ENCODE data around the gene ACTG1. TPM values are rescaled to one million over a fixed set of nuclear protein-coding genes. Genes with fewer than 3 reads are reported as not detected.
A peak's percentile ranks its signal among the peaks of the same experiment; 100 is the strongest.

The ACTG1 gene
- total RNA-seq, 2 donors from 2014 or later: 4,461 to 5,616 TPM

DNA sequence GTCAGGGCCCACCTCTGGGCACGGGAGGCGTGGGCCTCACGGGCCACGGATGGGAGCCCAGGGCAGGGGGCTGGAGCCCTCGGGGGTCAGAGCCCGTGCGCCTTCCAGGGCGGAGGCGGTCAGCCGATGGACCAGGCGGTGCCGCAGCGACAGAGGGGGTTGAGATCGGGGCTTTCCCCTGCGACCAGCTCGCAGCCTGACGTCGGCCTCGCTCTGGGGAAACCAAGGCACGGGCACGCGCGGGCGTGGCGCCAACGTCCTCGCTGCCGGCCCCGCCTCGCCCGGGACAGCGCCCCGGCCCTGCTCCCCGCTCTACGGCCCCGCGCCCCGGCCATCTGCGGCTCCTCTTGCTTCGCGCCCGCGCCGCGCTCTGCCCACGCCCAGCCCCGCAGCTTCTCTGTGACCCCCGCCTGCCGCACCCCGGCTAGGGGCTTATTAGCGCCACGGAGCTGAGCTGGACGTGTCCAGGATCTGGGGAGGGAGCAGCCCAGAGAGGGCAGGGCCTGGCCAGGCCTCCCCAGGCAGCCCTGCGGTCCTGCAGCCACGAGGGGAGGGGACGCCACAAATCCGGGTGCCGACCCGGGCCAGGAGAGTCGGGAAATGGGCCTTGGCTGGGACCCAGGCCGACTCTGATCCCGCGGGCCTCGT, 13.5 kb downstream of the ACTG1 start:
- no peaks in the 10 kb centered on the region for H3K9me3 ChIP-seq (ENCODE audit: control insufficient read depth, low read length)
- H3K4me1 ChIP-seq (ENCODE audit: control insufficient read depth, insufficient read depth, low read length): no peaks in the 10 kb centered on the region
- no peak overlapping the region for H3K9ac ChIP-seq (ENCODE audit: extremely low read depth, low read length, poor library complexity, severe bottlenecking)
- Mint-ChIP-seq H3K4me1 (peaks cover 7% of the 10 kb centered on the region), H3K4me3 (no peak overlapping the region), H3K27ac (no peak overlapping the region), H3K36me3 (ENCODE audit: low read depth) (no peaks in the 10 kb centered on the region), H3K9me3 (no peaks in the 10 kb centered on the region), H3K27me3 (ENCODE audit: insufficient read depth) (peaks cover 19% of the 10 kb centered on the region)
- TF ChIP-seq, protein P1, sequence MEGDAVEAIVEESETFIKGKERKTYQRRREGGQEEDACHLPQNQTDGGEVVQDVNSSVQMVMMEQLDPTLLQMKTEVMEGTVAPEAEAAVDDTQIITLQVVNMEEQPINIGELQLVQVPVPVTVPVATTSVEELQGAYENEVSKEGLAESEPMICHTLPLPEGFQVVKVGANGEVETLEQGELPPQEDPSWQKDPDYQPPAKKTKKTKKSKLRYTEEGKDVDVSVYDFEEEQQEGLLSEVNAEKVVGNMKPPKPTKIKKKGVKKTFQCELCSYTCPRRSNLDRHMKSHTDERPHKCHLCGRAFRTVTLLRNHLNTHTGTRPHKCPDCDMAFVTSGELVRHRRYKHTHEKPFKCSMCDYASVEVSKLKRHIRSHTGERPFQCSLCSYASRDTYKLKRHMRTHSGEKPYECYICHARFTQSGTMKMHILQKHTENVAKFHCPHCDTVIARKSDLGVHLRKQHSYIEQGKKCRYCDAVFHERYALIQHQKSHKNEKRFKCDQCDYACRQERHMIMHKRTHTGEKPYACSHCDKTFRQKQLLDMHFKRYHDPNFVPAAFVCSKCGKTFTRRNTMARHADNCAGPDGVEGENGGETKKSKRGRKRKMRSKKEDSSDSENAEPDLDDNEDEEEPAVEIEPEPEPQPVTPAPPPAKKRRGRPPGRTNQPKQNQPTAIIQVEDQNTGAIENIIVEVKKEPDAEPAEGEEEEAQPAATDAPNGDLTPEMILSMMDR (conservative IDR thresholded peaks at IDR 0.05): no peak
- H3K27ac ChIP-seq (ENCODE audit: low read depth, low read length): no peak overlapping the region
- no peaks in the 10 kb centered on the region for H3K27me3 ChIP-seq (ENCODE audit: control insufficient read depth, insufficient read depth, low read length, poor library complexity, severe bottlenecking)
- H3K36me3 ChIP-seq (ENCODE audit: control insufficient read depth, insufficient read depth, low read length): no peaks in the 10 kb centered on the region
- H3K4me3 ChIP-seq (ENCODE audit: low read length): no peak overlapping the region
- DNase-seq: no peak
- WGBS, 2 experiments (ENCODE audit: insufficient coverage in 1 of 2, insufficient read length in 1 of 2): 94 to 98% methylated on average over 43 to 64 of the region's 64 CpGs

DNA sequence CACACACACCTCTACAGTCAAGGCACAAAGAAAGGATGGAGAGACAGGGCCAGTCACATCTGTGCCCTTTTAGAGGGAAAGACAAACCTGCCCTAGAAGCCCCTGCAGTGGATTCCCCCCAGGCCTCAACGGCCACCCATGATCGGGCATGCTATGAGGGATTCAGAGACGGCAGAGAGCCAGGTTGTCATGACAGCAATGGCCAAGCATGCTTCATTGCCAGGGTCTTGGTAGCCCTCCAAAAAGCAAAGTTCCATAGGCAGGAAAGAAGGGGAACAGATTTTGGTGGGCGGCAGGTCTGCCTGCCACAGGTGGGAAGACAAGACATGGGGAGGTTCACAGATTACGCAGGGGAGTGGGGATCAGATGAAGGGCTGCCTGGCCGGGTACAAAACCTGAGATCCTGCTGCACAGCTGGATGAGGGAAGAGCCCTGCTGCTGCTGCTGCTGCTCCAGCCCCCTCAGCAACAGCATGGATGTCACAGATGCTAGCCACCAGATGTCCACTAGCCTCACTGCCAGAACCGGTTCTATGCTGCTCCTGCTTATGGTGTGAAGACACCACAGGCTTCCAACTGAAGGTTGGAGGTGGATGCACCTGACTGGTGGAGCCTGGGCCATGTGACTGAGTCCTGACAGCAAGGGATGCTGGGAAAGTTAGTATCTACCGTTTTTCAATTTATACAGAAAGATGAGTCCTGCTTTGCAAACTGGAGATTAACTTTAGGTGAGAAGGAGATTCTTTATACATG, 17.8 kb downstream of the ACTG1 start:
- Histone ChIP-seq H3K27ac (ENCODE audit: low read depth, low read length) (no peak overlapping the region), H3K9ac (ENCODE audit: extremely low read depth, low read length, poor library complexity, severe bottlenecking) (no peak overlapping the region), H3K4me1 (ENCODE audit: control insufficient read depth, insufficient read depth, low read length) (no peaks in the 10 kb centered on the region), H3K9me3 (ENCODE audit: control insufficient read depth, low read length) (no peaks in the 10 kb centered on the region), H3K27me3 (ENCODE audit: control insufficient read depth, insufficient read depth, low read length, poor library complexity, severe bottlenecking) (no peaks in the 10 kb centered on the region), H3K36me3 (ENCODE audit: control insufficient read depth, insufficient read depth, low read length) (no peaks in the 10 kb centered on the region), H3K4me3 (ENCODE audit: low read length) (no peak overlapping the region)
- TF ChIP-seq, protein P1 (conservative IDR thresholded peaks at IDR 0.05): no peak
- H3K4me3 Mint-ChIP-seq: no peak overlapping the region
- no peak overlapping the region for H3K27ac Mint-ChIP-seq
- no peaks in the 10 kb centered on the region for H3K36me3 Mint-ChIP-seq (ENCODE audit: low read depth)
- no peaks in the 10 kb centered on the region for H3K9me3 Mint-ChIP-seq
- DNase-seq: peak; percentile 69
- 78 to 91% methylated on average over 5 to 8 of the region's 8 CpGs for WGBS, 2 experiments (ENCODE audit: insufficient coverage in 1 of 2, insufficient read length in 1 of 2)
- H3K4me1 Mint-ChIP-seq: peaks cover 7% of the 10 kb centered on the region
- H3K27me3 Mint-ChIP-seq (ENCODE audit: insufficient read depth): peaks cover 27% of the 10 kb centered on the region

DNA sequence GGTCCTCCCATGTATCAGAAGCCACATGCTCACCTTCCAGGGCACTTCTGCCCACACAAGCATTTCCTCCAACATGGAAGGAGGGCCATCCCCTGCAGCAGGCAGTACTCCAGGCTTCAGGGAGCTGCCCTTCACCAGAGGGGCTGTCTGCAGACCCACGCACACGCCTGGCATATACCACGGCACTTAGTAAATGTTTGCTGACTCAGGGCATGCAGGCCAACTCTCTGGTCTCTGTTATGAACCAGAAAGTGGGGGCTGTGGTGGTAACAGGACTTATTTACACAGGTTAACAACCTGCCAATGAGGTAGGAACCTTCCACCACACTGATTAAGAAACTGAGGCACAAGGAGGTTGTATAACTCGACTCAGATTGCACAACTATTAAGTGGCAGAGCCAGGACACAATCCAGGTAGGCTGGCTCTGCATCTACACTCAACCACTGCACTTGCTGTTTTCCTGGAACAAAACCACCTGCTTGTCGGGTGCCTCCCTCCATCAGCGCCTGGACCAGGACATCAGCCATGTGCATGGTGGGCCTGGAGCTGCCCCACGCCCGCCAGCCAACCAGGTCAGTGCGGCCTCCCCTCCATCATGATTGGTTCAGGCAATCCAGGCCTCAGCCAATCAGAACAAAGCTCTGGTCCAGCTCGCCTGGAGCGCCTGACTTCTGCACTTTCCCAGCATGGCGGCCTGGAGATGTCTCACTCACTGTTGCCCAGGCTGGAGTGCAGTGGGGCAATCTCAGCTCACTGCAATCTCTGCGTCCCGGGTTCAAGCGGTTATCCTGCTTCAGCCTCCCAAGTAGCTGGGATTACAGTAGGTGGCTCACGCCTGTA, 19.2 kb downstream of the ACTG1 start:
- Mint-ChIP-seq H3K4me3 (no peak overlapping the region), H3K4me1 (peaks cover 11% of the 10 kb centered on the region), H3K27me3 (ENCODE audit: insufficient read depth) (peaks cover 30% of the 10 kb centered on the region), H3K9me3 (no peaks in the 10 kb centered on the region), H3K27ac (no peak overlapping the region), H3K36me3 (ENCODE audit: low read depth) (no peaks in the 10 kb centered on the region)
- Histone ChIP-seq H3K36me3 (ENCODE audit: control insufficient read depth, insufficient read depth, low read length) (no peaks in the 10 kb centered on the region), H3K4me3 (ENCODE audit: low read length) (no peak overlapping the region), H3K9me3 (ENCODE audit: control insufficient read depth, low read length) (no peaks in the 10 kb centered on the region), H3K27ac (ENCODE audit: low read depth, low read length) (no peak overlapping the region), H3K9ac (ENCODE audit: extremely low read depth, low read length, poor library complexity, severe bottlenecking) (no peak overlapping the region), H3K4me1 (ENCODE audit: control insufficient read depth, insufficient read depth, low read length) (no peaks in the 10 kb centered on the region), H3K27me3 (ENCODE audit: control insufficient read depth, insufficient read depth, low read length, poor library complexity, severe bottlenecking) (no peaks in the 10 kb centered on the region)
- TF ChIP-seq, protein P1 (conservative IDR thresholded peaks at IDR 0.05): no peak
- DNase-seq: peak; percentile 77
- 94 to 97% methylated on average over 14 to 16 of the region's 16 CpGs for WGBS, 2 experiments (ENCODE audit: insufficient coverage in 1 of 2, insufficient read length in 1 of 2)
